Tibial artery (tissue), 4 donors: Measurements from ENCODE around the gene AP1B1.
"Not testable (repeated sequence)": the region's sequence is repeated elsewhere in the genome, so short reads cannot be mapped to it uniquely, and the experiment has no call there.

ENCODE experiments used
- DNase-seq, 2 donors: peaks; one replicate each; pipeline ENCODE4 v3.0.0-alpha.2; 2019
- H3K27ac ChIP-seq, 2 donors: fragments of 200-600 bp; sonication (generic) in 1 of 2; 1 replicate in 1 of 2; 2 replicates in 1 of 2; pipeline ENCODE4 v1.5.1; 2018 to 2019; ENCODE audit warnings: mild to moderate bottlenecking in 1 of 2
- H3K27me3 ChIP-seq, 2 donors: fragments of 200-600 bp; sonication (generic) in 1 of 2; one replicate each; pipeline versions ENCODE4 v1.5.1 to v1.6.0; 2016 to 2019
- H3K36me3 ChIP-seq, 3 donors: fragments of 200-600 bp; sonication (generic) in 2 of 3; one replicate each; pipeline ENCODE4 v1.5.1; 2016 to 2019; ENCODE audit warnings: mild to moderate bottlenecking in 2 of 3
- H3K4me1 ChIP-seq, 4 donors: fragments of 200-600 bp; sonication (generic) in 2 of 4; 1 replicate in 3 of 4; 2 replicates in 1 of 4; pipeline ENCODE4 v1.5.1; 2016 to 2019
- H3K4me3 ChIP-seq, 2 donors: fragments of 200-600 bp; sonication (generic) in 1 of 2; 1 replicate in 1 of 2; 2 replicates in 1 of 2; pipeline ENCODE4 v1.5.1; 2018 to 2019; ENCODE audit warnings: mild to moderate bottlenecking in 2 of 2
- H3K9me3 ChIP-seq, 3 donors: fragments of 200-600 bp; sonication (generic) in 1 of 3; one replicate each; pipeline ENCODE4 v1.5.1; 2016 to 2019
- intact Hi-C: fragments of 100-400 bp; cut with DNase I; formaldehyde crosslinking; loops from one replicate; pipeline ENCODE4 v1.15.0; 2023; ENCODE audit warnings: low total_unique reads
- TF ChIP-seq, protein P1 (sequence below), 2 experiments: fragments of 200-600 bp in 1 of 2; fragments of 450-650 bp in 1 of 2; IDR thresholded peaks; one replicate each; pipeline ENCODE4 v1.5.1; 2017 to 2019; ENCODE audit warnings: antibody characterized with exemption in 2 of 2, mild to moderate bottlenecking in 1 of 2, moderate library complexity in 1 of 2

The AP1B1 gene

DNA sequence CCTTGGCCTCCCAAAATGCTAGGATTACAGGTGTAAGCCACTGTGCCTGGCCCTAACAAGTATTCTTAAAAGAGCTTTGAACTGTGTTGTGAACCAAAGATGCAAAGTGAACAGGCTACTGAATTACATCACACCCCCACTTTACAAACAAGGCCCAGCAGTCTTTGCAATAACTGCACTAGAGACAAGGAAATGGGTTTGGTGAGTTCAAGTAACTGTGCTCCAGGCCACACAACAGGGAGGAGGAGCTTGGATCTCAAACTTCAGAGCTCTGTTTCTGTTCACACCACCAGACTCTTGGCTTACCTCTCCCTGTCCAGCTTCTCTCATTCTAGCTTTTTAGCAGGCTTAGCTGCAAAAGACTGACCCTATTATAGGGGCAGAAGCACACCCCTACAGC is 42.4 kb downstream of the AP1B1 start:
- TF ChIP-seq, protein P1, sequence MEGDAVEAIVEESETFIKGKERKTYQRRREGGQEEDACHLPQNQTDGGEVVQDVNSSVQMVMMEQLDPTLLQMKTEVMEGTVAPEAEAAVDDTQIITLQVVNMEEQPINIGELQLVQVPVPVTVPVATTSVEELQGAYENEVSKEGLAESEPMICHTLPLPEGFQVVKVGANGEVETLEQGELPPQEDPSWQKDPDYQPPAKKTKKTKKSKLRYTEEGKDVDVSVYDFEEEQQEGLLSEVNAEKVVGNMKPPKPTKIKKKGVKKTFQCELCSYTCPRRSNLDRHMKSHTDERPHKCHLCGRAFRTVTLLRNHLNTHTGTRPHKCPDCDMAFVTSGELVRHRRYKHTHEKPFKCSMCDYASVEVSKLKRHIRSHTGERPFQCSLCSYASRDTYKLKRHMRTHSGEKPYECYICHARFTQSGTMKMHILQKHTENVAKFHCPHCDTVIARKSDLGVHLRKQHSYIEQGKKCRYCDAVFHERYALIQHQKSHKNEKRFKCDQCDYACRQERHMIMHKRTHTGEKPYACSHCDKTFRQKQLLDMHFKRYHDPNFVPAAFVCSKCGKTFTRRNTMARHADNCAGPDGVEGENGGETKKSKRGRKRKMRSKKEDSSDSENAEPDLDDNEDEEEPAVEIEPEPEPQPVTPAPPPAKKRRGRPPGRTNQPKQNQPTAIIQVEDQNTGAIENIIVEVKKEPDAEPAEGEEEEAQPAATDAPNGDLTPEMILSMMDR (IDR thresholded peaks at IDR 0.05) = no peak
- no peaks in the 10 kb centered on the region for H3K9me3 ChIP-seq
- H3K4me1 ChIP-seq = peaks cover 0 to 24% (median 0%) of the 10 kb centered on the region in 4 donors
- no peak overlapping the region for H3K4me3 ChIP-seq
- H3K27ac ChIP-seq = no peak overlapping the region
- intact Hi-C loops = no loop called here
- H3K36me3 ChIP-seq = peaks cover 58 to 93% (median 83%) of the 10 kb centered on the region in 3 donors
- DNase-seq = no peak
- H3K27me3 ChIP-seq = no peaks in the 10 kb centered on the region

DNA sequence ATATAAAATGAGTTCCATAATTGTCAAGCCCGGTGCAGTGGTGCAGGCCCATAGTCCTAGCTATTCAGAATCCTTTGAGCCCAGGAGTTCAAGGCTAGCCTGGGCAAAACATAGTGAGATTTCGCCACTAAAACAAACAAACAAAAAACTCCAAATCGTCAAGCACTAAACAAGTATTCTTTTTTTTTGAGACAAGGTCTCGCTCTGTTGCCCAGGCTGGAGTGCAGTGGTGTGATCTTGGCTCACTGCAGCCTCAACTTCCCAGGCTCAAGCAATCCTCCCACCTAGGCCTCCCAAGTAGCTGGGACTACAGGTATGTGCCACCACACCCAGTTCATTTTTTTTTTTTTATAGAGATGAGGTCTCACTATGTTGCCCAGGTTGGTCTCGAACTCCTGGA is 43.5 kb downstream of the AP1B1 start:
- intact Hi-C loops, H3K4me3 ChIP-seq, H3K9me3 ChIP-seq, H3K27ac ChIP-seq, H3K27me3 ChIP-seq, DNase-seq: not testable (repeated sequence)
- Histone ChIP-seq H3K4me1 (peaks cover 0 to 24% (median 0%) of the 10 kb centered on the region in 4 donors), H3K36me3 (peaks cover 62 to 93% (median 83%) of the 10 kb centered on the region in 3 donors)

DNA sequence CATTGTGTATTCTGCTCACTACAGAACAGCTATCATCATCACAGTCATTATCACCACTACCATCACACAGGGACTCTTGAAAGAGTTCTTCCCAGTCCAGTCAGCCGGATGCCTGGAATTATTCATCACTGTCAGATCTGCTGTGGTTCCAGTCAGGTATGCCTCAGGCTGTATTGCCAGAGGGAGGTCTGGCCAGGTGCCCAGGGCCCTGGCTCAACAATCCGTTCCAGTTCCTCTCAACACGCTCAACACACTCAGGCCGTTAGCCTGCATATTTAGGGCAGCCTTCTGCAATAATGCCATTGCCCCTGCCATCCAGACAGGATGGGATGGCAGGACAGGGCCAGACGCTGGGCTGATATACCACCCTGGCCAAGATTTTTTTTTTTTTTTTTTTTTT is 44.2 kb downstream of the AP1B1 start:
- Histone ChIP-seq H3K4me3 (no peak overlapping the region), H3K27me3 (no peaks in the 10 kb centered on the region), H3K36me3 (peaks cover 64 to 93% (median 83%) of the 10 kb centered on the region in 3 donors), H3K9me3 (no peaks in the 10 kb centered on the region), H3K27ac (no peak overlapping the region), H3K4me1 (peaks cover 0 to 24% (median 0%) of the 10 kb centered on the region in 4 donors)
- TF ChIP-seq, protein P1 (IDR thresholded peaks at IDR 0.05) = no peak
- intact Hi-C loops = no loop called here
- no peak for DNase-seq

DNA sequence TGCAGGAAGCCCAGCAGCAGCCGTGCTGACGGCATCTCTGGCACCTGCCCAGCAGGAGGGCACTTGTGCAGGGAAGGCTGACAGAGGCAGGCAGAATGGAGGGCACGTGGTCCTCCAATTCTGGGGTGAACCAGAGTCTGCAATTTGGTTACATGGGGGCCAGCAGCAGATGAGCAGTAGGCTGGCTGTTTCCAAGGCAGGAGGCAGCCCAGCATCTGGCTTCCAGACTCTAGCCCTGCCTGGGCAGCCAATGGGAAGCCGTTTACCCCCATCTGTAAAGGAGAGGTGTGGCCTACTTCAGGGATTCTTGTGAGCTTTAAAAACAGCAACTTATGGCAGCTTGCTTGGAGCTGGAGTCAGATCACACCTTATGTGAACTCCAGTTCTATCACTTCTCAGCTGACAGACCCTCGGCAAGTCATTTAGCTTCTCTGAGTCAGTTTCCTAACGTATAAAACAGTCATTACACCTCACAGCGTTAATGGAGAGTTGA is 45.0 kb downstream of the AP1B1 start:
- no peak overlapping the region for H3K27ac ChIP-seq

DNA sequence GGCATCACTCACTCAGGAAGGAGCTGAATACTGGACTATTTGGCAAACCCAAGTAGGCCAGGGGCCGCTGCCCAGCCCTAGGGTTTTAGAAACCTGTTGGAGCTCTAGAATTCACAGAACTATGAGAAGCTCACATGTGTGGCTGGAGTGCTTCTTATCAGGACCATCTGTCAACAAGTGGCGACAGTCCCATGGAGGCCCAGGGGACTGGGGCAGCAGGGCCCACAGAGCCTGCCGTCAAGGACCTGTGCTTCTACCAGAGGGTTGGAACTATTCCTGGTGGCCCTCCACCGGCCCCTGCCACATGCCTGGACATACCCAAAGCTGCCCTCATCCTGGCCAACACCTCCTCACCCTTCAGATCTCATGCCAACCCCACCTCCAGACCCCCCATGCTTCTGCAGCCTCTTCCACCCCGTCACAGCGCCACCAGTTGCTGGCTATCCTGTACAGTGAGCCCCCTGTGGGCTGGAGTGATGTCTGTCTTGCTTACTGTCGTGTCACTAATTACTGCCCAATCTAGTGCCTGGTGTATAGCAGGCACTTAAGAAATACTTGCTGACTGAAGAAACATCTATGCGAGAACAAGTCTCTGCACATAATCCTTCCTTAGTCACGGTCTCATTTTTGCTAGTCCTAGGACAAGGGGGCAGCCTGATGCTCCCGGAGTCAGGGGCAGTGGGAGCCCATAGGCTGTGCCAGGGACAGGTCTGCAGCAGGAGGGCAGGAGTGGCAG is 45.6 kb downstream of the AP1B1 start:
- Histone ChIP-seq H3K4me1 (peaks cover 0 to 24% (median 0%) of the 10 kb centered on the region in 4 donors), H3K27me3 (no peaks in the 10 kb centered on the region), H3K36me3 (peaks cover 64 to 93% (median 83%) of the 10 kb centered on the region in 3 donors), H3K4me3 (no peak overlapping the region), H3K9me3 (no peaks in the 10 kb centered on the region), H3K27ac (no peak overlapping the region)
- intact Hi-C loops = no loop called here
- TF ChIP-seq, protein P1 (IDR thresholded peaks at IDR 0.05) = no peak
- DNase-seq = no peak

More for the DNA sequence above, 45.0 kb downstream of the AP1B1 start:
- intact Hi-C loops = no loop called here
- H3K36me3 ChIP-seq = peaks cover 70 to 93% (median 83%) of the 10 kb centered on the region in 3 donors
- no peaks in the 10 kb centered on the region for H3K9me3 ChIP-seq
- TF ChIP-seq, protein P1 (IDR thresholded peaks at IDR 0.05) = no peak
- DNase-seq = no peak
- H3K4me3 ChIP-seq = no peak overlapping the region
- peaks cover 0 to 24% (median 0%) of the 10 kb centered on the region in 4 donors for H3K4me1 ChIP-seq
- H3K27me3 ChIP-seq = no peaks in the 10 kb centered on the region

DNA sequence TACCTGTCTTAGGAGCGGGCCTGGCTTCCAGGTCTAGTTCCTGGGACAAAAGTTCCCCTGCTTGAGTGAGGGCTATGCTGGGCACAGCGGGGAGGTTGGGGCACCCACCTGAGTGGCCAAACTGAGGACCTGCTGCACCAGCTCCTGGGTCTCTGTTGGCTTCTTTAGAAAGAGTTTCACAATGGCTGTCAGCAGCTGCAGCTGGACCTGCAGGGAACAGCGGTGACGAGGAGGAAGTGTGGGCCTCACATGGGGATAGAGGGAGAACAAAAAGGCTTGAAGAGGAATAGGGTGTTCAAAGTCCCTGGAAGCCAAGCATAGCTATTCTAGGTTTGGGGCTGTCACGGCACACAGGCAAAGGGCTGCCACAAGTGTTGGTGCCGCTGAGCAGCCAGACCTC is 46.2 kb downstream of the AP1B1 start:
- Histone ChIP-seq H3K9me3 (no peaks in the 10 kb centered on the region), H3K27ac (no peak overlapping the region), H3K4me3 (no peak overlapping the region), H3K27me3 (no peaks in the 10 kb centered on the region), H3K36me3 (peaks cover 60 to 93% (median 83%) of the 10 kb centered on the region in 3 donors), H3K4me1 (peaks cover 0 to 21% (median 0%) of the 10 kb centered on the region in 4 donors)
- TF ChIP-seq, protein P1 (IDR thresholded peaks at IDR 0.05) = no peak
- intact Hi-C loops = no loop called here
- DNase-seq = no peak
